ENCODE data around the gene SLMAP. TPM values are rescaled to one million over a fixed set of nuclear protein-coding genes. Genes with fewer than 3 reads are reported as not detected.
A peak's percentile ranks its signal among the peaks of the same experiment; 100 is the strongest.

Gene SLMAP
- total and polyA plus RNA-seq, 2 of the 4 experiments (the other 2 are of a cell fraction): 15.5 to 26.5 TPM

DNA sequence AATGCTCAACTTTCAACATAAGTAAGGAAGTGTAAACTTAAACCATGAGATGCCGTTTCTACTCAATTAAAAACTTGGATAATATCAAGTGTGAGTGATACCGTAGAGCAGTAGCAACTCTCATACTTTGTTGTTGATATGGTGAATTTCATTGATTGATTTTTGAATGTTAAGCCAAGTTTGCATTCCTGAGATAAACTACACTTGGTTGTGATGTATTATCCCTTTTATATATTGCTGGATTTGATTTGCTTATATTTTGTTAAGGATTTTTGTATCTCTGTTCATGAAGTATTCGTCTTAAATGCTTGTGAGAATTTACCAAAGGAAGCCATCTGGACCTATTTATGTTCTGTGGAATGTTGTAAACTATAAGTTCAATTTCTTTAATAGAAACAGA, 21.7 kb downstream of the SLMAP start:
- POLR2A ChIA-PET (ENCODE audit: unreplicated experiment): no interaction called here
- Histone ChIP-seq H3K4me1 (ENCODE audit: control insufficient read depth, insufficient read depth, low read length) (peaks cover 5% of the 10 kb centered on the region), H3K18ac (ENCODE audit: low read depth, low read length) (no peak overlapping the region), H2AK5ac (ENCODE audit: low read depth, low read length) (no peak overlapping the region), H4K20me1 (ENCODE audit: insufficient read depth, low read length) (peaks cover 26% of the 10 kb centered on the region), H4K5ac (ENCODE audit: low read depth, low read length) (0 out of 2 replicates have a peak overlapping the region, but pooled peaks have one; percentile 69), H3K9me3 (ENCODE audit: control insufficient read depth, insufficient read depth, low read length) (no peaks in the 10 kb centered on the region), H2BK120ac (ENCODE audit: low read depth, low read length) (no peak overlapping the region), H3K4me2 (ENCODE audit: low read depth, low read length) (peak overlapping the region; percentile 82), H2BK15ac (ENCODE audit: low read depth, low read length) (no peak overlapping the region), H2AFZ (replicated peaks; ENCODE audit: low read length, poor library complexity) (no peak overlapping the region), H3K4ac (ENCODE audit: low read depth, low read length) (no peak overlapping the region), H2BK5ac (ENCODE audit: low read depth, low read length, poor library complexity, severe bottlenecking) (no peak overlapping the region), H2BK20ac (ENCODE audit: low read depth, low read length) (no peak overlapping the region), H3K79me1 (ENCODE audit: low read depth in 1 of 2, low read length in 2 of 2) (peaks cover 13 to 53% of the 10 kb centered on the region in 2 experiments; a peak in 3 of 4 replicates), H3K9ac (ENCODE audit: low read depth, low read length) (no peak overlapping the region), H3K27me3 (ENCODE audit: control insufficient read depth, insufficient read depth, low read length) (no peaks in the 10 kb centered on the region), H3K14ac (replicated peaks; ENCODE audit: low read depth, low read length) (no peak overlapping the region), H3K4me3 (ENCODE audit: insufficient read depth, low read depth, low read length) (no peak overlapping the region), H3K56ac (ENCODE audit: extremely low read depth, insufficient read depth, low read length) (no peak overlapping the region), H4K91ac (ENCODE audit: insufficient read depth, low read depth, low read length) (no peak overlapping the region), H3K27ac (ENCODE audit: insufficient read depth, low read length) (no peak overlapping the region; the same call in 1 of the 2 replicates), H2AK9ac (replicated peaks; ENCODE audit: low read depth, low read length, poor library complexity) (no peak overlapping the region), H3K9me1 (ENCODE audit: insufficient read depth, low read length) (peaks cover 7% of the 10 kb centered on the region; the same call in 1 of the 2 replicates), H3K23ac (ENCODE audit: low read depth, low read length) (no peak overlapping the region), H4K8ac (ENCODE audit: low read depth in 2 of 2, low read length in 2 of 2) (no peak overlapping the region), H3K36me3 (ENCODE audit: control insufficient read depth, insufficient read depth, low read length) (no peaks in the 10 kb centered on the region)
- dilution Hi-C loops (cut with HindIII; ENCODE audit: low sequenced_read_pairs, unreplicated experiment) (no loop called here), in situ Hi-C loops (cut with MboI; ENCODE audit: low sequenced_read_pairs) (no loop called here), intact Hi-C loops (cut with micrococcal nuclease) (no loop called here)
- TF ChIP-seq MAZ (IDR thresholded peaks at IDR 0.05; ENCODE audit: borderline replicate concordance, low read depth, low read length): no peak
- no peak for TF ChIP-seq RCOR1 (IDR thresholded peaks at IDR 0.05; ENCODE audit: insufficient replicate concordance, low read length)
- no peak for TF ChIP-seq RAD21 (IDR thresholded peaks at IDR 0.05; ENCODE audit: low read length)
- TF ChIP-seq, protein P1, sequence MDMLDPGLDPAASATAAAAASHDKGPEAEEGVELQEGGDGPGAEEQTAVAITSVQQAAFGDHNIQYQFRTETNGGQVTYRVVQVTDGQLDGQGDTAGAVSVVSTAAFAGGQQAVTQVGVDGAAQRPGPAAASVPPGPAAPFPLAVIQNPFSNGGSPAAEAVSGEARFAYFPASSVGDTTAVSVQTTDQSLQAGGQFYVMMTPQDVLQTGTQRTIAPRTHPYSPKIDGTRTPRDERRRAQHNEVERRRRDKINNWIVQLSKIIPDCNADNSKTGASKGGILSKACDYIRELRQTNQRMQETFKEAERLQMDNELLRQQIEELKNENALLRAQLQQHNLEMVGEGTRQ (IDR thresholded peaks at IDR 0.05; ENCODE audit: low read depth, low read length): no peak
- no peak for TF ChIP-seq RFX5 (IDR thresholded peaks at IDR 0.05; ENCODE audit: low read depth, low read length)
- TF ChIP-seq BHLHE40 (IDR thresholded peaks at IDR 0.05; ENCODE audit: low read depth, low read length): no peak
- no peak for TF ChIP-seq POLR2A (IDR thresholded peaks at IDR 0.05; ENCODE audit: low read depth, low read length)
- TF ChIP-seq, protein P2, sequence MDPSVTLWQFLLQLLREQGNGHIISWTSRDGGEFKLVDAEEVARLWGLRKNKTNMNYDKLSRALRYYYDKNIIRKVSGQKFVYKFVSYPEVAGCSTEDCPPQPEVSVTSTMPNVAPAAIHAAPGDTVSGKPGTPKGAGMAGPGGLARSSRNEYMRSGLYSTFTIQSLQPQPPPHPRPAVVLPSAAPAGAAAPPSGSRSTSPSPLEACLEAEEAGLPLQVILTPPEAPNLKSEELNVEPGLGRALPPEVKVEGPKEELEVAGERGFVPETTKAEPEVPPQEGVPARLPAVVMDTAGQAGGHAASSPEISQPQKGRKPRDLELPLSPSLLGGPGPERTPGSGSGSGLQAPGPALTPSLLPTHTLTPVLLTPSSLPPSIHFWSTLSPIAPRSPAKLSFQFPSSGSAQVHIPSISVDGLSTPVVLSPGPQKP (IDR thresholded peaks at IDR 0.05; ENCODE audit: borderline replicate concordance, low read depth, low read length): no peak
- no peak for TF ChIP-seq SMC3 (IDR thresholded peaks at IDR 0.05; ENCODE audit: low read depth, low read length)
- no peak for TF ChIP-seq CHD1 (IDR thresholded peaks at IDR 0.05; ENCODE audit: low read depth, low read length)
- TF ChIP-seq NFE2L2 (IDR thresholded peaks at IDR 0.05; ENCODE audit: low read depth, low read length): no peak
- TF ChIP-seq MAFK (IDR thresholded peaks at IDR 0.05; ENCODE audit: low read depth, low read length): no peak
- BruUV-seq (replicated peaks): no TSS peak
- WGBS, 2 experiments (ENCODE audit: extremely low coverage in 2 of 2, insufficient read length in 1 of 2): no CpG with 5 or more reads among the region's 3 CpGs
- DNase-seq (peak; percentile 49), ATAC-seq (ENCODE audit: low read depth) (peak; percentile 56)
- CTCF ChIA-PET: no interaction called here
